ENCODE data around the gene RAMP3.

The RAMP3 gene

DNA sequence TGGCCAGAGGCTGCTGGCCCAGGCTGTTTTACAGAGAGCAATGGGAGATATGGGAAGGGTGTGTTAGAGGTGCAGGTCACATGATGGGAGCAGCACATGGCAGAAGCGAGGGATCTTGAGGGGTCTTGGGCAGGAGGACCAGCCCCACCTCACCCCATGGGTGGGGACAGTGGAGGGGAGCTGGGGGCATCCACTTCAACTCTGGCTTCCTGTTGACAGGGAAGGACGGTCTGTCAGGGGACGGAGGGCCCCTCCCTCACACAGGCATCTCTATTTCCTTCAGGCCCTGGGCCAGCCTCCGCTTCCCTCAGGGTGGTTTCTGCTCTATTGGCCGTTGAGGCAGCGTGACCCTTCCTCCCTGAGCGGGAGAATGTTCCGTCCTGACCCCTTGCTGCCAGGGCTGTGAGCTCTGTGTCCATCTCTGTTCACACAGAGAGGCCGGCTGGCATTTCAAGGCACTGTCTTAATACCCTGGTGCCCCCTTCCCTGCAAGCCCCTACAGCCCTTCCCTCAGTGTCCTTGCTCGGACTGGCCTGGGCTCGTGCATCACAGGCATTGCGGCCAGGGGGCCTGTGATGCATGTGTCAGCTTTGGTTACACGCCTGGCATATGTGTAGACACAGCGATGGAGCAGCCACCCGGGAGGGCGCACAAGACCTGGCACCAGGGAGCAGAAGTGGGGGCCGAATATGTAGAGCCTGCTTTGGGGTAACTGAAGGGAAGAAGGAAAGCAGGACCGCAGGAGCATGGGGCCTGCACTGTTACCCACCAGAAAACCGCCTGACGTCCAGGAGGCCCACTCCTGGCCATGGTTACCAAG is 31.8 kb downstream of the RAMP3 start:
- H2AFZ ChIP-seq (ENCODE audit: low read depth, low read length) = no peak overlapping the region
- H3K9ac ChIP-seq (ENCODE audit: low read length) = no peak overlapping the region
- H3K9me3 ChIP-seq (ENCODE audit: insufficient read depth, low read length) = no peaks in the 10 kb centered on the region
- H3K36me3 ChIP-seq (replicated peaks; ENCODE audit: low read depth, low read length) = no peaks in the 10 kb centered on the region
- H3K4me2 ChIP-seq (ENCODE audit: low read length) = no peak overlapping the region
- H3K27me3 ChIP-seq (ENCODE audit: low read depth, low read length) = peaks cover 3% of the 10 kb centered on the region
- no peak overlapping the region for H3K4me3 ChIP-seq (ENCODE audit: low read length)
- no peaks in the 10 kb centered on the region for H4K20me1 ChIP-seq (ENCODE audit: insufficient read depth, low read length)
- H3K79me2 ChIP-seq (ENCODE audit: low read length) = no peaks in the 10 kb centered on the region
- H3K27ac ChIP-seq (ENCODE audit: low read length) = no peak overlapping the region
- no peaks in the 10 kb centered on the region for H3K4me1 ChIP-seq (ENCODE audit: low read length)
- no peak for TF ChIP-seq EZH2phosphoT487 (IDR thresholded peaks at IDR 0.05; ENCODE audit: low read depth)
- TF ChIP-seq, protein P1, sequence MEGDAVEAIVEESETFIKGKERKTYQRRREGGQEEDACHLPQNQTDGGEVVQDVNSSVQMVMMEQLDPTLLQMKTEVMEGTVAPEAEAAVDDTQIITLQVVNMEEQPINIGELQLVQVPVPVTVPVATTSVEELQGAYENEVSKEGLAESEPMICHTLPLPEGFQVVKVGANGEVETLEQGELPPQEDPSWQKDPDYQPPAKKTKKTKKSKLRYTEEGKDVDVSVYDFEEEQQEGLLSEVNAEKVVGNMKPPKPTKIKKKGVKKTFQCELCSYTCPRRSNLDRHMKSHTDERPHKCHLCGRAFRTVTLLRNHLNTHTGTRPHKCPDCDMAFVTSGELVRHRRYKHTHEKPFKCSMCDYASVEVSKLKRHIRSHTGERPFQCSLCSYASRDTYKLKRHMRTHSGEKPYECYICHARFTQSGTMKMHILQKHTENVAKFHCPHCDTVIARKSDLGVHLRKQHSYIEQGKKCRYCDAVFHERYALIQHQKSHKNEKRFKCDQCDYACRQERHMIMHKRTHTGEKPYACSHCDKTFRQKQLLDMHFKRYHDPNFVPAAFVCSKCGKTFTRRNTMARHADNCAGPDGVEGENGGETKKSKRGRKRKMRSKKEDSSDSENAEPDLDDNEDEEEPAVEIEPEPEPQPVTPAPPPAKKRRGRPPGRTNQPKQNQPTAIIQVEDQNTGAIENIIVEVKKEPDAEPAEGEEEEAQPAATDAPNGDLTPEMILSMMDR (IDR thresholded peaks at IDR 0.05; ENCODE audit: low read depth, low read length) = no peak

DNA sequence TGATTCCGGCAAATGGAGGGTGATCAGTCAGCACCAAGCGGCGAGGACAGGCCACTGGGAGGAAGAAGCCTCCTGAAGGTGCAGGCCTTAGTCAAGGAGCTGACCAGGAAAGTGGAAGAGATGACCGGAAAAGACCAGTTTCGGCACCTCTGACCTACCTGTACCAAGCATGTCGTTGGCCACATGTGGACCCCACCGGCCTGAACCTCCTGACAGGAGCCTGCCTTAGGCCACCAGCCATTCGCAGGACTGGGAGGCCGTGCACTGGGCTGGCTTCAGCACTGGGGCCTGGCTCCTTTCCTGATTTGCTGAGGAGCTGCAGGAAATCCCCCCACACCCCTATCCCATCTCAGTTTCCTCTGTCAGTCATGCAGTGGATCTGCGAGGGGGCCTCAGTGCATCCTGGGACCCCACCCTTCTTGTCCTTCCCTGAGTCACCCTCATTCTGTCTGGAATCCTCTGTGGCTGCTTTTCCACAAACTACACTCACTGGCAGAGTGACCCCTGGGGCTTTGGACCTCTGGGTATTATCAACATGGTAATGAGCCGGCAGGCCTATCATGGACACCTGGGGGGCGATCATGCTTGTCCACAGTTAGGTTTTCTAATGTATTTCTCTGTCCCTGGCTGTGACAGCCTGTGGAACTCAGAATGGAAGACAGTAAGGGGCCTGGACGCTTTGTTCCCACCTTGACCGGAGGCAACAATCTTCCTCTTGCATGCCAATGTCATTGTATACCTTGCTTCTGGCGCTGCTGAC is 33.0 kb downstream of the RAMP3 start:
- Histone ChIP-seq H3K9ac (ENCODE audit: low read length) (no peak overlapping the region), H3K36me3 (replicated peaks; ENCODE audit: low read depth, low read length) (no peaks in the 10 kb centered on the region), H3K4me3 (ENCODE audit: low read length) (no peak overlapping the region), H3K27me3 (ENCODE audit: low read depth, low read length) (peaks cover 3% of the 10 kb centered on the region), H2AFZ (ENCODE audit: low read depth, low read length) (no peak overlapping the region), H3K4me2 (ENCODE audit: low read length) (no peak overlapping the region), H3K9me3 (ENCODE audit: insufficient read depth, low read length) (no peaks in the 10 kb centered on the region), H4K20me1 (ENCODE audit: insufficient read depth, low read length) (no peaks in the 10 kb centered on the region), H3K27ac (ENCODE audit: low read length) (no peak overlapping the region), H3K4me1 (ENCODE audit: low read length) (no peaks in the 10 kb centered on the region), H3K79me2 (ENCODE audit: low read length) (no peaks in the 10 kb centered on the region)
- TF ChIP-seq, protein P1 (IDR thresholded peaks at IDR 0.05; ENCODE audit: low read depth, low read length) = no peak
- no peak for TF ChIP-seq EZH2phosphoT487 (IDR thresholded peaks at IDR 0.05; ENCODE audit: low read depth)

DNA sequence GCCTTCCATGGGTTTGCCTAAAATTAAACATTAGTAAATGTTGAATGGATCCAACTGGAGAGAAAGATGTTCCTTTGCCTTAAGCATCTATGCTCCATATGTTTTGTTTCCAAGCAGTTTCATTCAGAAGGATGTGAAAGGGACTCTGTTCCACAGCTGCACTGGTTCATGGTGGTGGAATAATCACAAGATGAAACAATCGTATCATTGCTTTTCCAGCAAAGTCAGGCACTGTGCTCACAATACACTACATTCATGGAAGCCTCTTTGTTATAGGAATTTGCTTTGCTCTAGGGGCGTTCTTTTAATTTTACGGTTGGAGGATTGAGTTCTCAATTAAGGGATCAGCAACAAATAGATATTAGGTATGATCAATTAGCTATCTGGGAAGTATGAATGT is 33.8 kb downstream of the RAMP3 start:
- no peak overlapping the region for H3K4me3 ChIP-seq (ENCODE audit: low read length)
- no peaks in the 10 kb centered on the region for H4K20me1 ChIP-seq (ENCODE audit: insufficient read depth, low read length)
- H3K9me3 ChIP-seq (ENCODE audit: insufficient read depth, low read length) = no peaks in the 10 kb centered on the region
- peaks cover 11% of the 10 kb centered on the region for H3K27me3 ChIP-seq (ENCODE audit: low read depth, low read length)
- no peaks in the 10 kb centered on the region for H3K79me2 ChIP-seq (ENCODE audit: low read length)
- H3K4me1 ChIP-seq (ENCODE audit: low read length) = no peaks in the 10 kb centered on the region
- no peaks in the 10 kb centered on the region for H3K36me3 ChIP-seq (replicated peaks; ENCODE audit: low read depth, low read length)
- H3K4me2 ChIP-seq (ENCODE audit: low read length) = no peak overlapping the region
- TF ChIP-seq, protein P1 (IDR thresholded peaks at IDR 0.05; ENCODE audit: low read depth, low read length) = no peak
- no peak for TF ChIP-seq EZH2phosphoT487 (IDR thresholded peaks at IDR 0.05; ENCODE audit: low read depth)
- no peak overlapping the region for H3K9ac ChIP-seq (ENCODE audit: low read length)
- H3K27ac ChIP-seq (ENCODE audit: low read length) = no peak overlapping the region
- no peak overlapping the region for H2AFZ ChIP-seq (ENCODE audit: low read depth, low read length)

DNA sequence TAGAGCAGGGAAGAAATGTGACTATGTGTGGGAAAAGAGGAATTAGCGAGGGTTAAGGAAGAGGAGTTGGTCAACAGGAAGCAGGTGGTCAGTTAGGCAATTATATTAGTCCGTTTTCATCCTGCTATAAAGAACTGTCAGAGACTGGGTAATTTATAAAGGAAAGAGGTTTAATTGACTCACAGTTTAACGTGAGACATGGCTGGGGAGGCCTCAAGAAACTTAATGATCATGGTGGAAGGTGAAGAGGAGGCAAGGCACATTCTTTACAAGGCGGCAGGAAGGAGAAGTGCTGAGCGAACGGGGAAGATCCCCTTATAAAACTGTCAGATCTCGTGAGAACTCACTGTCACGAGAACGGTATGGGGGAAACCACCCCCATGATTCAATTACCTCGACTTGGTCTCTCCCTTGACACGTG is 35.0 kb downstream of the RAMP3 start:
- TF ChIP-seq EZH2phosphoT487 (IDR thresholded peaks at IDR 0.05; ENCODE audit: low read depth) = no peak
- TF ChIP-seq, protein P1 (IDR thresholded peaks at IDR 0.05; ENCODE audit: low read depth, low read length) = no peak
- no peaks in the 10 kb centered on the region for H3K79me2 ChIP-seq (ENCODE audit: low read length)
- H3K4me3 ChIP-seq (ENCODE audit: low read length) = no peak overlapping the region
- no peak overlapping the region for H3K27ac ChIP-seq (ENCODE audit: low read length)
- H3K9me3 ChIP-seq (ENCODE audit: insufficient read depth, low read length) = no peaks in the 10 kb centered on the region
- no peaks in the 10 kb centered on the region for H3K36me3 ChIP-seq (replicated peaks; ENCODE audit: low read depth, low read length)
- H3K4me2 ChIP-seq (ENCODE audit: low read length) = no peak overlapping the region
- no peak overlapping the region for H3K9ac ChIP-seq (ENCODE audit: low read length)
- H4K20me1 ChIP-seq (ENCODE audit: insufficient read depth, low read length) = no peaks in the 10 kb centered on the region
- H2AFZ ChIP-seq (ENCODE audit: low read depth, low read length) = no peak overlapping the region
- no peaks in the 10 kb centered on the region for H3K4me1 ChIP-seq (ENCODE audit: low read length)
- peaks cover 17% of the 10 kb centered on the region for H3K27me3 ChIP-seq (ENCODE audit: low read depth, low read length)

All from OCI-LY3 (cell line).